Measurements from ENCODE around the gene NMB.

- TF ChIP-seq CTCF (conservative IDR thresholded peaks at IDR 0.05) (no peak), ZFX (IDR thresholded peaks at IDR 0.05) (no peak)
These were observed 49.2 kb downstream of the NMB start for GRCh38 chr15:84608707-84609284.
